Stimulated activated CD8-positive, alpha-beta memory T cell treated with anti-CD3 and anti-CD28 coated beads, Interleukin-2, amount 100 ng/mL, for 48 hours (primary cell): ENCODE results near the gene GPR35.

Source experiments
- DNase-seq, 2 donors: peaks; one replicate each; pipeline ENCODE4 v3.0.0-alpha.2; 2020; ENCODE audit warnings: low read depth in 2 of 2

Gene GPR35

GRCh38 chr2:240589375-240589774 lies 35.9 kb upstream of the GPR35 start:
- no peak for DNase-seq

- no peak for DNase-seq
These were observed 35.3 kb upstream of the GPR35 start for GRCh38 chr2:240589850-240590525.

- no peak for DNase-seq
These were observed 34.6 kb upstream of the GPR35 start for GRCh38 chr2:240590681-240591111.

GRCh38 chr2:240591226-240591625 lies 34.1 kb upstream of the GPR35 start:
- no peak for DNase-seq

- DNase-seq, result no peak
These were observed 33.5 kb upstream of the GPR35 start for GRCh38 chr2:240591784-240592183.

- no peak for DNase-seq
These were observed 32.1 kb upstream of the GPR35 start for GRCh38 chr2:240593026-240593702.

- no peak for DNase-seq
These were observed 31.4 kb upstream of the GPR35 start for GRCh38 chr2:240593703-240594451.

- no peak for DNase-seq
These were observed 30.5 kb upstream of the GPR35 start for GRCh38 chr2:240594511-240595380.

- DNase-seq, result peak in 1 of 2 donors; percentile 32
These were observed 29.8 kb upstream of the GPR35 start for GRCh38 chr2:240595381-240596079.

GRCh38 chr2:240596080-240596460 lies 29.2 kb upstream of the GPR35 start:
- no peak for DNase-seq

GRCh38 chr2:240596491-240596931 lies 28.8 kb upstream of the GPR35 start:
- DNase-seq, result no peak

GRCh38 chr2:240597054-240597418 lies 28.2 kb upstream of the GPR35 start:
- DNase-seq, result no peak

- no peak for DNase-seq
These were observed 27.7 kb upstream of the GPR35 start for GRCh38 chr2:240597419-240598181.

- DNase-seq, result no peak
These were observed 26.9 kb upstream of the GPR35 start for GRCh38 chr2:240598311-240598911.

- DNase-seq, result no peak
These were observed 26.1 kb upstream of the GPR35 start for GRCh38 chr2:240599141-240599583.

GRCh38 chr2:240600451-240600961 lies 24.8 kb upstream of the GPR35 start:
- no peak for DNase-seq

- DNase-seq, result no peak
These were observed 24.0 kb upstream of the GPR35 start for GRCh38 chr2:240601061-240601830.

- DNase-seq, result no peak
These were observed 23.5 kb upstream of the GPR35 start for GRCh38 chr2:240601831-240602160.
